HG03432 (cell line): ENCODE data around the gene NFKBIA.
"Not testable (repeated sequence)": the region's sequence is repeated elsewhere in the genome, so short reads cannot be mapped to it uniquely, and the experiment has no call there.

ENCODE experiments used
- ATAC-seq: cut with Tn5 transposase; IDR thresholded peaks from one replicate; pipeline ENCODE4 v1.9.1; 2021; ENCODE audit warnings: mild to moderate bottlenecking, moderate library complexity; ENCODE audit not compliant: unreplicated experiment

NFKBIA gene

GRCh38 chr14:35392103-35392502 lies 12.4 kb downstream of the NFKBIA start:
- ATAC-seq, result no peak

GRCh38 chr14:35391388-35391710 lies 13.2 kb downstream of the NFKBIA start:
- no peak for ATAC-seq

GRCh38 chr14:35390577-35391387 lies 13.8 kb downstream of the NFKBIA start:
- no peak for ATAC-seq

- no peak for ATAC-seq
These were observed 15.3 kb downstream of the NFKBIA start for GRCh38 chr14:35389315-35389667.

- ATAC-seq, result no peak
These were observed 15.8 kb downstream of the NFKBIA start for GRCh38 chr14:35388656-35389314.

GRCh38 chr14:35387713-35388579 lies 16.6 kb downstream of the NFKBIA start:
- no peak for ATAC-seq

GRCh38 chr14:35387219-35387618 lies 17.3 kb downstream of the NFKBIA start:
- no peak for ATAC-seq

GRCh38 chr14:35386673-35387125 lies 17.9 kb downstream of the NFKBIA start:
- no peak for ATAC-seq

GRCh38 chr14:35385042-35385839 lies 19.3 kb downstream of the NFKBIA start:
- ATAC-seq, result no peak

- ATAC-seq, result no peak
These were observed 20.0 kb downstream of the NFKBIA start for GRCh38 chr14:35384455-35385041.

- no peak for ATAC-seq
These were observed 20.7 kb downstream of the NFKBIA start for GRCh38 chr14:35383569-35384454.

GRCh38 chr14:35380794-35381193 lies 23.8 kb downstream of the NFKBIA start:
- ATAC-seq, result no peak

GRCh38 chr14:35379234-35379933 lies 25.2 kb downstream of the NFKBIA start:
- ATAC-seq, result not testable (repeated sequence)

- ATAC-seq, result no peak
These were observed 25.9 kb downstream of the NFKBIA start for GRCh38 chr14:35378425-35379233.

GRCh38 chr14:35375558-35376025 lies 29.0 kb downstream of the NFKBIA start:
- ATAC-seq, result no peak

- no peak for ATAC-seq
These were observed 30.3 kb downstream of the NFKBIA start for GRCh38 chr14:35374263-35374712.

GRCh38 chr14:35373208-35373607 lies 31.3 kb downstream of the NFKBIA start:
- not testable (repeated sequence) for ATAC-seq

GRCh38 chr14:35370969-35371368 lies 33.6 kb downstream of the NFKBIA start:
- ATAC-seq, result no peak
